Limb (tissue), 2 donors: Measurements from ENCODE around the gene ACBD6.

ENCODE experiments used
- DNase-seq, 2 donors: peaks; one replicate each; pipeline ENCODE4 v3.0.0-alpha.2; 2016; ENCODE audit errors: extremely low spot score in 2 of 2

ACBD6 gene

DNA sequence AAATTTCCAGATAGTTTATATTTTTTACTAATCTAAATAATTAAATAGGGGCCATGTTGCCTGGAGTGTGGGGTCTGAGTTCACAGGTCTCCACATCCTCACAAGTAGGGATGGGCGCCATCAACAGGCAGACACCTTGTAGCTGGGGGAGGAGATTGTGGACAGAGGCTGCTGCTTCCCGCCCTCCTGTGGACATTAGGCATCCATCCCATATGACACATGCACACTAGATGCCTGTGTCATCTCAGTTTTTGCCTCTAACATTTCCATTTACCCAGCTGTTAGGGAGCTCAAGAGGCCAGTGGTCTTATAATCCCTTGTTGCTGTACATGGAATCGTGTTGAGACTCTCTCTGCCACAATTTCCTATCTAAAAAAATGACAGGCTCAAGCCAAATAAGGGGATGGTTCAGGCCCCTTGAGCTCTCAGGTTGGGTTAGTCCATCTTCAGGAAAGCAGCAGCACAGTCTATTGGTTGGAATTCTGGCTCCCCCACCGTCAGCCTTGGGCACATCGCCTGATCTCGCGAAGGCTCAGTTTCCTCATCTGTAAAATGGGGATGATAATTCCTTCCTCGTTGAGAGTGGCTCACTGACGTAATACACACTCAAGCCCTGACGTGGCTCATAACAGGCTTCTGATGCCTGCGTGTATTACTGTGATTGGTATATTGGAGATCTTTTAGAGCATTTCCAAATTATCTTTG lies 258.7 kb downstream of the ACBD6 start:
- no peak for DNase-seq

DNA sequence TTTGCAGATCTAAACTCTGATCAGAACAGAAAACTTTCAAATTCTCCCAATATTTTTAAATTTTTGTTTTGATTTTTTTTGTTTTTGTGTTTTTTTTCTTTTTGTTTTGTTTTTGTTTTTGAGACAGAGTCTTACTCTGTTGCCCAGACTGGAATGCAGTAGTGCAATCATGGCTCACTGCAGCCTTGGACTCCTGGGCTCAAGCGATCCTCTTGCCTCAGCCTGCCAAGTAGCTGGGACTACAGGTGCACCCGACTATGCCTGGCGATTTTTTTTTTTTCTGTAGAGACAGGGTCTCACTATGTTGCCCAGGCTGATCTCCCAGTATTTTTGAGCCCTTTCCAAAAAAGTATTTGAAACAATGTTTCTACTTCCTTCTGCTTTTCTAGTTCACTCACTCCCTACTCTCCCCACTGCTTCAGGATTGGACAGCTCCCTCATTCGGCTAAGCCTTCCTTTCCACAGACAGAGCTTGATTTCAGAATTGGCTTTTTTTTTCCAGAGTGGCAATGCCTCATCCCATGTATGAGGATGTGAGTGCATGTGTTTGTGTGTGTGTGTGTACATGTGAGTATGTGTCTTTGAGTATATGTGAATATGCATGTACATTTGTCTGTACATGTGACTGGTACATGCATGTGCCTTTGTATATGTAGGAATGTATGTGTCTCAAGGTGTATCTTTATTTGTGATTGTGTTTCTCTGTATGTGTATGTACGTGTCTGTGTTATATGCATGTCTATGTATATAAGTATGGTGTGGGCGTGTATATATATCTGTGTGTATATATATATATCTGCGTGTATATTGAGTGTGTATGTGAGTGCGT lies 260.4 kb downstream of the ACBD6 start:
- DNase-seq, result no peak

DNA sequence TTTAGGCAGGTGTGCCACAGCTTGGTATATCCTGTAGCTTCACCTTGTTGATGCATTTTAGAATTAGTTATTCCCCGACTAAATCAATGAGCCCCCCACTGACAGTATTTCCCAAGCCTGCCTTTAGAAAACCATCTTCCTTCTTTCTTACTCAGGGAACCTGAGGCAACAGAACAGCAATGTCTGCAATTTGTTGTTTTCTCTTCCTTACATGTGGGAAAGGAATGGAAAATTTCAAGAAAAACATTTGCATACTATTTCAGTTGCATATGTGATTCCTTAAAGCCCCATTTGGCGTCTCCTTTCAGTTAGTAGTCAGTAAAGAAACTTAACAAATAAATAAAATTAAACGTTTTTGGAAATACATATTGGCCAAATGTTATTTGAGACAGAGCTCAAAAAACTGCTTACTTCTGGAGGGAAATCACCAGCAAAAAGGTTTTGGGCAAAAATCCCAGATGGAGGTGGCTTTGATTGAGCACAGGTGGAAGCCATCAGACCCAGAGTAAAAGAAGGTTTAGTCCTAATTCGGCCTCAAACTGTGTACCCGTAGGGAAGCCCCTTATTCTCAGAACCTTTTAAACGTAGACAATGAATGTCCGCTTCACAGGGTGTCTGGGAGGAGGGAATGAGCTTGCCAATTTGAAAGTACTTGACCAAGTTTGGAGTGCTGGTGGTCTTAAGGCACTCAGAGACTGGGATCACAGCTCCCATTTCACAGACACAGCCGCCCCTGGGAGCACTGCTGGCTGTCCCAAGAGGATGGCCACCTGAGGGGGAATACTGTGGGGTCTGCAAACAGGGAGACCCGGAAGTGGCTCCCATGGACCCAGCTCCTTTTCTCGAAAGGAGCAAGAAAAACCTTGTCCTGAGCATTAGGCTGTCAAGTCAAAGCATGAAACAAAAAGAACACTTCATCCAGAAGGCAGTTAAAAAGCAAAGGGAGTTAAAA lies 263.0 kb downstream of the ACBD6 start:
- no peak for DNase-seq

DNA sequence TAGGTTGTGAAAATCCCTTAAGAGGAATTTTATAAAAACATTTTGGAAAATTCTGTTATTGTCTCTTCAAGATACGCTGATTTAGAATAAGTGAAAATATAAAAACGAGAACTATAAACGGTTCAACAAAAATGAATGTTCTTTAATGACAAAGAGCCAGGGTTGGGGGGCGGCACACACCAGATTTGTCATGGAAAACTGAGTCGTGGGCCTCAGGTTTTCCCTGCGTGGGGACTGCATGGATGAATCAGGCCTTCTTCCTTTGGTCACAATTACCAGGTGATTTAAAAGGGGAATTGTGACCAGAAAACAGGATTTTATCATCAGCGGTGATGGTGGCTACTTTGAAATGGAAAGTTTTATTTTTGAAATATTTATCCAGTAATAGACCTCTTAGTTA lies 263.7 kb downstream of the ACBD6 start:
- DNase-seq, result no peak
